GM21381 (cell line): ENCODE measurements around the gene WFDC2.

ENCODE experiments used
- ATAC-seq: cut with Tn5 transposase; IDR thresholded peaks from one replicate; pipeline ENCODE4 v1.9.1; 2021; ENCODE audit warnings: mild to moderate bottlenecking, moderate library complexity; ENCODE audit not compliant: unreplicated experiment

WFDC2 gene, protein sequence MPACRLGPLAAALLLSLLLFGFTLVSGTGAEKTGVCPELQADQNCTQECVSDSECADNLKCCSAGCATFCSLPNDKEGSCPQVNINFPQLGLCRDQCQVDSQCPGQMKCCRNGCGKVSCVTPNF

DNA sequence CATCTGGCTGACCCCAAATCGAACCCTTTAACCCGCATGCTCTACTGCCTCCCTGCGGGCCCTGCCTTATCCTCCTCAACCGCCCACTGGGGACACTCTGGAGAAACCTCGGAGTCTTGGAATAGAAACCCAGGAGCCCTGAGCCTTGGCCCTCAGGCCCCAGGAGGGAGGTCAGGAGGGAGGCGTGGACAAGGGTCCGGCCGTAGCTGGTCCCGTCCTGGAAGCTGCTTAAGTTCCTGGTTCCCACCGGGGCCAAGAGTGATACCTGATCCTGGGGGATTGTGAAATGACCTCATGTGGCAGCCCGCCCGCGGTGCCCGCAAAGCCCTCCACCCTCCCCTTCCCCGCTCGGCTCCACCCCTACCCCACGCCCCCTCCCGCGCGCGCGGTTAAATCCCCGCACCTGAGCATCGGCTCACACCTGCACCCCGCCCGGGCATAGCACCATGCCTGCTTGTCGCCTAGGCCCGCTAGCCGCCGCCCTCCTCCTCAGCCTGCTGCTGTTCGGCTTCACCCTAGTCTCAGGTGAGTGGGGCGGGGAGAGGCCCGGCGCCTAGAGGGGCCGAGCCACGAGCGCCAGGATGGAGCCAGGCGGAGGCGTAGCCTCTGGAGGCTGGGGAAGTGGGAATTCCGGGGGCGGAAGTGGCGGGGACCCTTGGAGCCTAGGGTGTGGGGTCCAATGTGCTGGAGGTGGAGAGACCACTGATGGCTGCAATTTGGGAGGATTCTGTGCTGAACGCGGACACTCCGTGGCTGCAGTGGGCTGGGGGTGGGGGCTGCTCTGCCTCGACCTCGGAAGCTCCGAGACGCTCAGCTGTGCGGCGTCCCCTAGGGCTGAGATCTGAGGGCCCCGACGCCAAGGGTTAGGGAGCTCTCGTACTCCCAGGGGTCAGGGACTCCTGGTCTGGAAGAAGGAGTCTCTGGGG, at the start of gene WFDC2:
WFDC2 (plus strand) TSS at position 418 of the 926 bp plus-strand sequence; CDS start at position 447, 29 bp downstream.
- ATAC-seq: no peak

DNA sequence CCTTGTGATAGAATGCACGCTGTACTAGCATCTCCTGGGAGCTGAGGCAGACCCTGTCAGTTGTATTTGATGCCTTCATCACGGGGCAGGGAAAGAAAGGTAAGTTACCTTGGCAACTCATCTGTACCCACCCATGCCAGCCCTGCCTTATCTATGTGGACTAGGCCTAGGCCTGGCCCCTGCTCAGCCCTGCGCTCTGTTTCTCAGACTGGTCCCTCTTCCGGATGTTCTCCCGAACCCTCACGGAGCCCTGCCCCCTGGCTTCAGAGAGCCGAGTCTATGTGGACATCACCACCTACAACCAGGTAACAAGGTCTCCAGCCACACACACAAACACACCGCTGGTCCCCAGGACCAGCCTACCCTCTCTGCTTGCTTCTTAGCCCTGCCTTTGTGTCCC, 49.4 kb upstream of the WFDC2 start:
- ATAC-seq: no peak

DNA sequence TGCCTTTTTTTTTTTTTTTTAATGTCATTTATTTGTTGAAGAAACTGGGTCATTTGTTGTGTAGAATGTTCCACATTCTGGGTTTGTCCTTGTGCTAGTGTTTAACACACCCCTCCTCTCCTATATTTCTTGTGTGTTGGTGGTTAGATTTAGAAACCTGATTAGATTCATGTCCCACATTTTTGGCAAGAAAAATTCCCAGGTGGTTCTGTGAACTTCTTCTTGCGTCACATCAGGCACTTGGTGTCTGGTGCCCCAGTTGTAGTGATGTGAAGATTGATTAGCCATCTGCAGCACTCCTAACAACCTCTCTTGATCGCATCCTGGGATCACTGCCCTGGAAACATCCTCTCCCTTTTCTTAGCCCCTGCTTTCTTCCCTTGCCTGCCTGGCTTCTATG, 45.9 kb upstream of the WFDC2 start:
- no peak for ATAC-seq

GRCh38 chr20:45425561-45425960, 44.0 kb upstream of the WFDC2 start:
- ATAC-seq: no peak

- ATAC-seq: no peak
Observed at GRCh38 chr20:45426320-45427016, 43.1 kb upstream of the WFDC2 start.

DNA sequence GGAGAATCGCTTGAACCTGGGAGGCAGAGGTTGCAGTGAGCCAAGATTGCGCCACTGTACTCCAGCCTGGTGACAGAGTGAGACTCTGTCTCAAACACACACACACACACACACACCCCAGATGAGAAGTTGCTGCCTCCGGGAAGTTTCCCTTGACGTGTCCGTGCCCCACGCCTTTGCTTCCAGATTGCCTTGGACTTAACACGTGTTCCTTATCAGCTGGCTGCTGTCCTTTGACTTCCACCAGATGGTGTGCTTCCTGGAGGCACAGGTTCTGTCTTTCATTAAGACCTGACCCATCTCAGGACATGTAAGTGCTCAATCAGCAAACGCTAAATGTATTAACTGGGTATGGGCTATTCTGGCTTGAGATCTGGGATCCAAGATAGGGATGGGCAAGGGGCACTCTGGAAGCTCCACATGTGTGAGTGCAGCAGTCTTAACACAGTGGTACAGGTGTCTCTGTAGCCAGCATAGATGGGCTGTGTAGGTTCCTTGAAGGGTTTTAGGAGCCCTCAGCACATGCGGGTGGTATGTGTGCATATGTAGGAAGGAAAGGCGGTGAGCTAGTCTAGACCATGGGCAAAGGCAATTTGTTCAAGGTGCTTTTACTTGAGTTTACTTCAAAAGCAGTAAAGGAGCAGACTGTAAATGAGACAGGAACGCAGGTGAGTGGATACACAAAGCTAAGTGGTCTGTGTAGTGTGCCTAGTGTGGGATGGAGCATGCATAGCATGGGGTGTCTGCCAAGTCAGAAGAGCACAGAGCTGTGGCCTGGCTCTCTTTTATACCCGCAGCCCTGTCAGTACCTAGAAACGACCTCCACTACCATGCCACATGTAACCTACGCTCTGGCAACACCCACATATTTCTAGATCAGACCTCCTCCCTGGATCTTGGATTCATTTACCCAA, 42.1 kb upstream of the WFDC2 start:
- no peak for ATAC-seq

- no peak for ATAC-seq
Observed at GRCh38 chr20:45429618-45430017, 39.9 kb upstream of the WFDC2 start.

- ATAC-seq: peak; percentile 69
Observed at GRCh38 chr20:45432294-45432693, 37.3 kb upstream of the WFDC2 start.

GRCh38 chr20:45433316-45433715, 36.2 kb upstream of the WFDC2 start:
- ATAC-seq: no peak

- no peak for ATAC-seq
Observed at GRCh38 chr20:45433976-45434375, 35.6 kb upstream of the WFDC2 start.

GRCh38 chr20:45436732-45437485, 32.6 kb upstream of the WFDC2 start:
- peak; percentile 73 for ATAC-seq

- ATAC-seq: no peak
Observed at GRCh38 chr20:45440424-45440823, 29.1 kb upstream of the WFDC2 start.

DNA sequence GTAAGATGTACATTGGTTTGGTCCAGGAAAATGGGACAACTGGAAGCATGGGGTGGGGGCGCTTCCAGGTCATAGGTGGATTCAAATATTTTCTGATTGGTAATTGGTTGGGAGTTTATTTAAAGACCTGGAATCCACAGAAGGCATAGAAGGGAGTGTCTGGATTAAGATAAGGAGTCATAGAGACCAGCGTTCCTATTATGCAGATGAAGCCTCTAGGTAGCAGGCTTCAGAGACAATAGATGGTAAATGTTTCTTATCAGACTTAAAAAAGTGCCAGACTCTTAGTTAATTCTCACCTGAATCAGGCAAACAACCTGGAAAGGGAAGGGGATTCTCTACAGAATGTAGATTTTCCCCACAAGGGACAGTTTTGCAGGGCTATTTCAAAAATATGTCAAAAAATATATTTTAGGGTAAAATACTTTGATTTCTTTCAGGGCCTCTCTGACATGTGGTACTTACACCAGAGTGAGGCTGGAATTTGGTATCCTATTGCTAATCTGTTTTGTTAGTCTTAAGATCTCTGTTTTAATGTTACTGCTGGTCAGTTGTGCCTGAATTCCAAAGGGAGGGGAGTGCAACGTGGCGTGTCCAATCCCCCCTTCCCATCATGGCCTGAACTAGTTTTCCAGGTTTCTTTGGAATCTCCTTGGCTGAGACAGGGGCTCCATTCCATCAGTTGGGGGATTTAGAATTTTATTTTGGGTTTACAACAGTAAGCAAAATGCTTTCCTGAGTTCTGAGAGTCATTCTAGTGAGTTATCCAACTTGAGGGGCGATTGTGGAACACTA, 28.5 kb upstream of the WFDC2 start:
- ATAC-seq: no peak

GRCh38 chr20:45441746-45442145, 27.8 kb upstream of the WFDC2 start:
- no peak for ATAC-seq

GRCh38 chr20:45444050-45444449, 25.5 kb upstream of the WFDC2 start:
- ATAC-seq: no peak

- no peak for ATAC-seq
Observed at GRCh38 chr20:45445805-45446562, 23.6 kb upstream of the WFDC2 start.

GRCh38 chr20:45448270-45448669, 21.3 kb upstream of the WFDC2 start:
- ATAC-seq: no peak

DNA sequence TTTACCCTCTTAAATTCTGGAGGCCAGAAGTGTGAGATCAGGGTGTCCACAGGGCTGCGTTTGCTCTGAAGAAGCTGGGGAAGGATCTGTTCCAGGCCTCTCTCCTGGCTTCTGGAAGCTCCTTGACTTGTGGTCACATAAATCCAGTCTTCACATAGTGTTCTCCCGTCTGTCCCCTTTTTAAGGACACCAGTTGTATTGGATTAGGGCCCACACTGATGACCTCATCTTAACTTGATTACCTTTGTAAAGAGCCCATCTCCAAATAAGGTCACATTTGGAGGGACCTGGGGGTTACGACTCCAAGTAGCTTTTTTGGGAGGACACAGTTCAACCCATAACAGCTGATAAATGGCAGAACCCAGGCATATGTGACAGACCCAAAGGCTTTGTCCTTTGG, 20.0 kb upstream of the WFDC2 start:
- ATAC-seq: no peak
